ENCODE results near the gene CRHR1.

DNA sequence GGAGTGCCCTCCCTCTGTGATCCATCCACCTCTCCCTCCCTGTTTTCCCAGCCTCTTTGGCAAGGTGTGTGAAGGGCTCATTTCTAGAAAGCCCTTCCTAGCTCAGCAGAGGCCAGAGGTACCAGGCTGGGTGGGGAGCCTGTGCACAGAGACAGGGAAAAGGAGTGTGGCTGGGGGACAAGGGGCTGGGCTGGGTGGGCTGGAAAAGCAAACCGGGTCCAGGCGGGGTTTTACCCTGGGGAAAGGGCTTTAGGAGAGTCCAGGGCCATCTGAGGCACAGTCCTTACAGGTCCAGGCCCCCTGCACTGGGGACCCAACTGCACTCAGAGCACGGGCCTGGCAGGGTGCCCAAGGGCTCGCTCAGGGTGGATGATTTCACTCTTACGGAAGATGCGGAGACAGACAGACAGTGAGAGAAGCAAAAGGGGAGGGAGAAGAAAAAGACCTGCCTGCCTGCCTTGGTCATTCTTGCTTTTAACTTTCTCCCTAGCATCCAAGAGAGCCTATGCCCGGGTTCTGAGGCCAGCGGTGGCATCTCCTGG lies 7.0 kb downstream of the CRHR1 start:
- TF ChIP-seq, protein P1, sequence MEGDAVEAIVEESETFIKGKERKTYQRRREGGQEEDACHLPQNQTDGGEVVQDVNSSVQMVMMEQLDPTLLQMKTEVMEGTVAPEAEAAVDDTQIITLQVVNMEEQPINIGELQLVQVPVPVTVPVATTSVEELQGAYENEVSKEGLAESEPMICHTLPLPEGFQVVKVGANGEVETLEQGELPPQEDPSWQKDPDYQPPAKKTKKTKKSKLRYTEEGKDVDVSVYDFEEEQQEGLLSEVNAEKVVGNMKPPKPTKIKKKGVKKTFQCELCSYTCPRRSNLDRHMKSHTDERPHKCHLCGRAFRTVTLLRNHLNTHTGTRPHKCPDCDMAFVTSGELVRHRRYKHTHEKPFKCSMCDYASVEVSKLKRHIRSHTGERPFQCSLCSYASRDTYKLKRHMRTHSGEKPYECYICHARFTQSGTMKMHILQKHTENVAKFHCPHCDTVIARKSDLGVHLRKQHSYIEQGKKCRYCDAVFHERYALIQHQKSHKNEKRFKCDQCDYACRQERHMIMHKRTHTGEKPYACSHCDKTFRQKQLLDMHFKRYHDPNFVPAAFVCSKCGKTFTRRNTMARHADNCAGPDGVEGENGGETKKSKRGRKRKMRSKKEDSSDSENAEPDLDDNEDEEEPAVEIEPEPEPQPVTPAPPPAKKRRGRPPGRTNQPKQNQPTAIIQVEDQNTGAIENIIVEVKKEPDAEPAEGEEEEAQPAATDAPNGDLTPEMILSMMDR (conservative IDR thresholded peaks at IDR 0.05; ENCODE audit: low read depth, low read length): no peak
- TF ChIP-seq EZH2phosphoT487 (IDR thresholded peaks at IDR 0.05; ENCODE audit: borderline replicate concordance, low read length) (no peak), EZH2 (IDR thresholded peaks at IDR 0.05; ENCODE audit: low read length, unreplicated experiment) (no peak)

All from PC-3 (cell line).